DOHH2 (cell line): ENCODE results near the gene HMGCLL1.

Source experiments
- H3F3A ChIP-seq: fragments of 200-600 bp; sonication (generic), shearing (Covaris generic); 2 replicates; pipeline ENCODE4 v1.6.0; 2016; ENCODE audit warnings: antibody characterized with exemption, mild to moderate bottlenecking; ENCODE audit not compliant: control insufficient read depth, insufficient read depth
- H3K27ac ChIP-seq: fragments of 200-600 bp; sonication (generic); 2 replicates; pipeline ENCODE4 v1.5.1; 2014; ENCODE audit warnings: low read depth, mild to moderate bottlenecking, low read length, moderate library complexity
- H3K27me3 ChIP-seq: fragments of 200-600 bp; sonication (generic); 2 replicates; pipeline ENCODE4 v1.6.1; 2014; ENCODE audit warnings: mild to moderate bottlenecking, low read length, mixed read lengths; ENCODE audit not compliant: control insufficient read depth
- H3K36me3 ChIP-seq: fragments of 200-600 bp; sonication (generic); 2 replicates; pipeline ENCODE4 v1.6.1; 2014; ENCODE audit warnings: mild to moderate bottlenecking, low read length, moderate library complexity, mixed read lengths; ENCODE audit not compliant: control insufficient read depth
- H3K4me1 ChIP-seq: fragments of 200-600 bp; sonication (generic); 2 replicates; pipeline ENCODE4 v1.6.1; 2014; ENCODE audit warnings: mild to moderate bottlenecking, low read length, mixed read lengths; ENCODE audit not compliant: control insufficient read depth
- H3K4me2 ChIP-seq: fragments of 200-600 bp; sonication (generic); 2 replicates; pipeline ENCODE4 v1.6.0; 2014; ENCODE audit warnings: mild to moderate bottlenecking, low read length, moderate library complexity
- H3K4me3 ChIP-seq: fragments of 200-600 bp; sonication (generic); 2 replicates; pipeline ENCODE4 v1.5.1; 2014; ENCODE audit warnings: mild to moderate bottlenecking, low read length, mixed read lengths
- H3K79me2 ChIP-seq: fragments of 200-600 bp; sonication (generic); 2 replicates; pipeline ENCODE4 v1.6.1; 2014; ENCODE audit warnings: mild to moderate bottlenecking, low read length, mixed read lengths; ENCODE audit not compliant: control insufficient read depth
- H3K9me2 ChIP-seq: fragments of 200-600 bp; sonication (generic); replicated peaks from 2 replicates; pipeline ENCODE4 v1.6.1; 2014; ENCODE audit warnings: mild to moderate bottlenecking, low read length, mixed read lengths; ENCODE audit not compliant: control insufficient read depth
- H3K9me3 ChIP-seq: fragments of 200-600 bp; sonication (generic); 2 replicates; pipeline ENCODE4 v1.6.1; 2014; ENCODE audit warnings: antibody characterized with exemption, low read length, mixed read lengths; ENCODE audit not compliant: control insufficient read depth, insufficient read depth
- H4K20me1 ChIP-seq: fragments of 200-600 bp; sonication (generic); 2 replicates; pipeline ENCODE4 v1.6.0; 2014; ENCODE audit warnings: low read depth, mild to moderate bottlenecking, antibody characterized with exemption, low read length, moderate library complexity; ENCODE audit not compliant: control insufficient read depth, insufficient read depth
- CTCF ChIP-seq: fragments of 200-600 bp; sonication (generic); IDR thresholded peaks from one replicate; pipeline ENCODE4 v1.5.1; 2014; ENCODE audit warnings: antibody characterized with exemption, mild to moderate bottlenecking, low read depth, low read length; ENCODE audit not compliant: poor library complexity, severe bottlenecking
- EZH2phosphoT487 ChIP-seq: fragments of 200-600 bp; sonication (generic); IDR thresholded peaks from 2 replicates; pipeline ENCODE4 v1.6.1; 2017; ENCODE audit warnings: borderline replicate concordance, mild to moderate bottlenecking, antibody characterized with exemption, low read length, moderate library complexity, mixed read lengths

HMGCLL1 gene

GRCh38 chr6:55617272-55617671 is 38.3 kb upstream of the HMGCLL1 start:
- H3K4me3 ChIP-seq: no peak overlapping the region
- H3K27me3 ChIP-seq: no peaks in the 10 kb centered on the region
- no peaks in the 10 kb centered on the region for H4K20me1 ChIP-seq
- no peaks in the 10 kb centered on the region for H3K36me3 ChIP-seq
- no peaks in the 10 kb centered on the region for H3F3A ChIP-seq
- H3K9me3 ChIP-seq: no peaks in the 10 kb centered on the region
- H3K79me2 ChIP-seq: no peaks in the 10 kb centered on the region
- no peaks in the 10 kb centered on the region for H3K4me1 ChIP-seq
- H3K9me2 ChIP-seq: no peaks in the 10 kb centered on the region
- TF ChIP-seq CTCF (peak; percentile 68), EZH2phosphoT487 (no peak)
- no peak overlapping the region for H3K4me2 ChIP-seq
- H3K27ac ChIP-seq: no peak overlapping the region

- Histone ChIP-seq H3K27me3 (no peaks in the 10 kb centered on the region), H3K4me2 (no peak overlapping the region)
- TF ChIP-seq EZH2phosphoT487 (no peak), CTCF (no peak)
These were observed 25.0 kb upstream of the HMGCLL1 start for GRCh38 chr6:55604021-55604420.

GRCh38 chr6:55601120-55601519 is 22.1 kb upstream of the HMGCLL1 start:
- Histone ChIP-seq H3K36me3 (no peaks in the 10 kb centered on the region), H4K20me1 (no peaks in the 10 kb centered on the region), H3K9me2 (no peaks in the 10 kb centered on the region), H3K4me1 (no peaks in the 10 kb centered on the region), H3K79me2 (no peaks in the 10 kb centered on the region), H3F3A (no peaks in the 10 kb centered on the region), H3K4me3 (no peak overlapping the region), H3K4me2 (no peak overlapping the region), H3K27me3 (no peaks in the 10 kb centered on the region), H3K9me3 (no peaks in the 10 kb centered on the region), H3K27ac (no peak overlapping the region)
- TF ChIP-seq CTCF: no peak
- no peak for TF ChIP-seq EZH2phosphoT487

More at GRCh38 chr6:55604021-55604420, 25.0 kb upstream of the HMGCLL1 start:
- H4K20me1 ChIP-seq: no peaks in the 10 kb centered on the region
- H3K4me1 ChIP-seq: no peaks in the 10 kb centered on the region
- H3F3A ChIP-seq: no peaks in the 10 kb centered on the region
- H3K9me3 ChIP-seq: no peaks in the 10 kb centered on the region
- H3K27ac ChIP-seq: no peak overlapping the region
- H3K4me3 ChIP-seq: no peak overlapping the region
- no peaks in the 10 kb centered on the region for H3K36me3 ChIP-seq
- H3K9me2 ChIP-seq: no peaks in the 10 kb centered on the region
- H3K79me2 ChIP-seq: no peaks in the 10 kb centered on the region

GRCh38 chr6:55594442-55594841 is 15.4 kb upstream of the HMGCLL1 start:
- H3K4me2 ChIP-seq: no peak overlapping the region
- no peak for TF ChIP-seq EZH2phosphoT487
- TF ChIP-seq CTCF: no peak
- H3K79me2 ChIP-seq: no peaks in the 10 kb centered on the region
- H3K27ac ChIP-seq: no peak overlapping the region
- no peaks in the 10 kb centered on the region for H3F3A ChIP-seq
- H3K9me2 ChIP-seq: no peaks in the 10 kb centered on the region
- H3K36me3 ChIP-seq: no peaks in the 10 kb centered on the region
- no peaks in the 10 kb centered on the region for H3K4me1 ChIP-seq
- H3K27me3 ChIP-seq: no peaks in the 10 kb centered on the region
- H4K20me1 ChIP-seq: no peaks in the 10 kb centered on the region
- H3K4me3 ChIP-seq: no peak overlapping the region
- H3K9me3 ChIP-seq: no peaks in the 10 kb centered on the region
